Esophagus squamous epithelium (tissue), 5 donors: ENCODE measurements around the gene SMTNL2. TPM values are rescaled to one million over a fixed set of nuclear protein-coding genes. Genes with fewer than 3 reads are reported as not detected.
A peak's percentile ranks its signal among the peaks of the same experiment; 100 is the strongest.
"Not testable (repeated sequence)": the region's sequence is repeated elsewhere in the genome, so short reads cannot be mapped to it uniquely, and the experiment has no call there.

Experiments used
- DNase-seq: peaks from one replicate; lab custom pipeline; 2025; lab: John Stamatoyannopoulos, UW
- H3K27ac ChIP-seq, 4 donors: fragments of 200-600 bp; sonication (generic); one replicate each; pipeline ENCODE4 v1.5.1; 2016 to 2019; ENCODE audit warnings: mild to moderate bottlenecking in 1 of 4
- H3K27me3 ChIP-seq, 4 donors: fragments of 200-600 bp; sonication (generic); 1 replicate in 3 of 4; 2 replicates in 1 of 4; pipeline versions ENCODE4 v1.5.1 to v1.6.0; 2017 to 2021; ENCODE audit warnings: antibody characterized with exemption in 1 of 4
- H3K36me3 ChIP-seq, 3 donors: fragments of 200-600 bp; sonication (generic); one replicate each; pipeline ENCODE4 v1.5.1; 2016 to 2019
- H3K4me1 ChIP-seq, 3 donors: fragments of 200-600 bp; sonication (generic); one replicate each; pipeline ENCODE4 v1.5.1; 2017 to 2019
- H3K4me3 ChIP-seq, 4 donors: fragments of 200-600 bp; sonication (generic); 1 replicate in 3 of 4; 2 replicates in 1 of 4; pipeline ENCODE4 v1.5.1; 2016 to 2019; ENCODE audit warnings: mild to moderate bottlenecking in 2 of 4, moderate library complexity in 1 of 4
- H3K9me3 ChIP-seq, 3 donors: fragments of 200-600 bp; sonication (generic); one replicate each; pipeline ENCODE4 v1.5.1; 2016 to 2019
- CTCF ChIP-seq, 6 experiments: fragments of 450-650 bp in 4 of 6; fragments of 200-600 bp in 2 of 6; sonication (generic) in 2 of 6; IDR thresholded peaks; one replicate each; pipeline ENCODE4 v1.5.1; 2016 to 2019; ENCODE audit warnings: antibody characterized with exemption in 6 of 6, mild to moderate bottlenecking in 4 of 6, moderate library complexity in 4 of 6
- POLR2A ChIP-seq, 4 donors: fragments of 450-650 bp; IDR thresholded peaks; one replicate each; pipeline ENCODE4 v1.6.1; 2017; ENCODE audit warnings: antibody characterized with exemption in 4 of 4, mild to moderate bottlenecking in 4 of 4, moderate library complexity in 3 of 4
- WGBS, 2 donors: methylation state at CpG; one replicate each; pipeline ENCODE4 v1.1.5; 2018; 5-methylcytosine and 5-hydroxymethylcytosine counted together
- intact Hi-C: fragments of 100-400 bp; cut with DNase I; formaldehyde crosslinking; loops from one replicate; pipeline ENCODE4 v1.15.0; 2022
- total RNA-seq, 4 donors: library from RNA; depleted of rRNA; stranded (reverse); fragments of >200 nt; gene quantifications; one replicate each; pipeline ENCODE4 v1.1.0, GENCODE V29; 2016
- donor health status: DM: yes; HTN: yes; CAD: no.

Gene SMTNL2
- total RNA-seq, 4 donors from 2014 or later = 0.41 to 0.76 (median 0.69) TPM

GRCh38 chr17:4586043-4586442 is 1.7 kb downstream of the SMTNL2 start:
- H3K27me3 ChIP-seq = peaks cover 0 to 86% (median 11%) of the 10 kb centered on the region in 4 donors
- WGBS, 2 donors = 86 to 91% methylated on average over 5 to 9 of the region's 9 CpGs

GRCh38 chr17:4587195-4587594 is 2.9 kb downstream of the SMTNL2 start:
- intact Hi-C loops = no loop called here
- Histone ChIP-seq H3K36me3 (no peaks in the 10 kb centered on the region), H3K9me3 (no peaks in the 10 kb centered on the region), H3K4me1 (peaks cover 6 to 37% (median 12%) of the 10 kb centered on the region in 3 donors), H3K4me3 (no peak overlapping the region), H3K27me3 (peaks cover 0 to 84% (median 11%) of the 10 kb centered on the region in 4 donors), H3K27ac (peak overlapping the region; percentile 38 to 87 (median 56))
- DNase-seq = no peak
- TF ChIP-seq POLR2A (IDR thresholded peaks at IDR 0.05) (no peak), CTCF (IDR thresholded peaks at IDR 0.05) (no peak)
- 88% methylated on average over 4 of the region's 7 CpGs; no CpG with 5 or more reads in 1 of the 2 donors for WGBS, 2 donors

More at GRCh38 chr17:4586043-4586442, 1.7 kb downstream of the SMTNL2 start:
- H3K36me3 ChIP-seq = no peaks in the 10 kb centered on the region
- peaks cover 6 to 25% (median 12%) of the 10 kb centered on the region in 3 donors for H3K4me1 ChIP-seq
- H3K9me3 ChIP-seq = no peaks in the 10 kb centered on the region
- no peak for DNase-seq
- peak overlapping the region in 3 of 4 donors; percentile 77 to 87 (median 87) for H3K27ac ChIP-seq
- intact Hi-C loops = no loop called here
- H3K4me3 ChIP-seq = peak overlapping the region in 1 of 4 donors; percentile 57
- TF ChIP-seq CTCF (IDR thresholded peaks at IDR 0.05) (no peak), POLR2A (IDR thresholded peaks at IDR 0.05) (no peak)

GRCh38 chr17:4587803-4588202 is 3.5 kb downstream of the SMTNL2 start:
- intact Hi-C loops = no loop called here
- WGBS, 2 donors = 64 to 83% methylated on average over 7 to 8 of the region's 9 CpGs
- DNase-seq = no peak

GRCh38 chr17:4588391-4588790 is 4.1 kb downstream of the SMTNL2 start:
- no peak overlapping the region for H3K4me3 ChIP-seq
- H3K27me3 ChIP-seq = peaks cover 0 to 72% (median 10%) of the 10 kb centered on the region in 4 donors
- peak overlapping the region; percentile 38 to 87 (median 56) for H3K27ac ChIP-seq
- TF ChIP-seq CTCF (IDR thresholded peaks at IDR 0.05) (no peak), POLR2A (IDR thresholded peaks at IDR 0.05) (no peak)
- H3K36me3 ChIP-seq = no peaks in the 10 kb centered on the region
- intact Hi-C loops = no loop called here
- 65 to 77% methylated on average over 4 to 5 of the region's 11 CpGs for WGBS, 2 donors
- no peak for DNase-seq
- H3K9me3 ChIP-seq = no peaks in the 10 kb centered on the region
- H3K4me1 ChIP-seq = peaks cover 6 to 40% (median 12%) of the 10 kb centered on the region in 3 donors

More at GRCh38 chr17:4587803-4588202, 3.5 kb downstream of the SMTNL2 start:
- no peaks in the 10 kb centered on the region for H3K9me3 ChIP-seq
- TF ChIP-seq POLR2A (IDR thresholded peaks at IDR 0.05) (no peak), CTCF (IDR thresholded peaks at IDR 0.05) (no peak)
- H3K27ac ChIP-seq = peak overlapping the region; percentile 38 to 87 (median 56)
- H3K36me3 ChIP-seq = no peaks in the 10 kb centered on the region
- peaks cover 0 to 78% (median 11%) of the 10 kb centered on the region in 4 donors for H3K27me3 ChIP-seq
- no peak overlapping the region for H3K4me3 ChIP-seq
- H3K4me1 ChIP-seq = peaks cover 6 to 39% (median 12%) of the 10 kb centered on the region in 3 donors

GRCh38 chr17:4588898-4589625 is 4.7 kb downstream of the SMTNL2 start:
- intact Hi-C loops = no loop called here
- WGBS, 2 donors = 43 to 64% methylated on average over 10 to 14 of the region's 22 CpGs
- H3K27ac ChIP-seq = peak overlapping the region in 2 of 4 donors; percentile 19 to 87
- H3K4me1 ChIP-seq = peaks cover 2 to 36% (median 8%) of the 10 kb centered on the region in 3 donors
- no peaks in the 10 kb centered on the region for H3K9me3 ChIP-seq
- peaks cover 0 to 66% (median 5%) of the 10 kb centered on the region in 4 donors for H3K27me3 ChIP-seq
- H3K36me3 ChIP-seq = no peaks in the 10 kb centered on the region
- no peak overlapping the region for H3K4me3 ChIP-seq
- no peak for DNase-seq
- TF ChIP-seq CTCF (IDR thresholded peaks at IDR 0.05) = no peak
- TF ChIP-seq POLR2A (IDR thresholded peaks at IDR 0.05) = no peak

GRCh38 chr17:4590042-4590441 is 5.7 kb downstream of the SMTNL2 start:
- H3K4me3 ChIP-seq, DNase-seq, H3K36me3 ChIP-seq, H3K9me3 ChIP-seq, H3K27ac ChIP-seq, intact Hi-C loops: not testable (repeated sequence)
- peaks cover 0 to 56% (median 0%) of the 10 kb centered on the region in 4 donors for H3K27me3 ChIP-seq
- peaks cover 0 to 31% (median 0%) of the 10 kb centered on the region in 3 donors for H3K4me1 ChIP-seq
- 60 to 75% methylated on average over 10 to 11 of the region's 11 CpGs for WGBS, 2 donors
